HepG2 (cell line): ENCODE results near the gene LIPA. TPM values are rescaled to one million over a fixed set of nuclear protein-coding genes. Genes with fewer than 3 reads are reported as not detected.

Experiments used
- AGO1 ChIP-seq: fragments of 200-400 bp; formaldehyde crosslinking; IDR thresholded peaks from 2 replicates; pipeline ENCODE4 v1.6.1; 2017; ENCODE audit warnings: mild to moderate bottlenecking, low read depth, low read length, moderate library complexity; ENCODE audit not compliant: poor library complexity, severe bottlenecking
- CREB1 ChIP-seq, 2 experiments: fragments of 450-650 bp in 1 of 2; IDR thresholded peaks; 2 replicates each; pipeline ENCODE4 v1.6.1; 2016 to 2017; ENCODE audit warnings: control low read depth in 1 of 2, mild to moderate bottlenecking in 1 of 2, missing compliant biosample characterization in 1 of 2, missing genetic modification characterization in 1 of 2
- GATA4 ChIP-seq: sonication (generic); IDR thresholded peaks from 2 replicates; pipeline ENCODE4 v1.6.1; 2016; ENCODE audit warnings: antibody characterized with exemption, low read depth, borderline replicate concordance
- HES4 ChIP-seq: sonication (generic); formaldehyde crosslinking; IDR thresholded peaks from 2 replicates; pipeline ENCODE4 v1.9.0; 2021; ENCODE audit warnings: mild to moderate bottlenecking, missing genetic modification reagents, borderline replicate concordance
- MYC ChIP-seq: sonication (generic); formaldehyde crosslinking; IDR thresholded peaks from 2 replicates; pipeline ENCODE4 v1.9.0; 2021; ENCODE audit warnings: missing genetic modification reagents, borderline replicate concordance
- NFAT5 ChIP-seq: sonication (generic); formaldehyde crosslinking; IDR thresholded peaks from 2 replicates; pipeline ENCODE4 v1.4.0; 2020; ENCODE audit warnings: missing genetic modification reagents
- PAF1 ChIP-seq: IDR thresholded peaks from 2 replicates; pipeline ENCODE4 v1.6.1; 2016; ENCODE audit warnings: missing genetic modification reagents, missing compliant biosample characterization
- SIN3A ChIP-seq: IDR thresholded peaks from 2 replicates; pipeline ENCODE4 v1.6.1; 2011; ENCODE audit warnings: low read depth, mild to moderate bottlenecking, control low read depth, low read length, borderline replicate concordance
- TRIM24 ChIP-seq: sonication (generic); formaldehyde crosslinking; IDR thresholded peaks from 2 replicates; pipeline ENCODE4 v1.8.0; 2022; ENCODE audit warnings: mild to moderate bottlenecking, missing genetic modification reagents
- YEATS4 ChIP-seq: sonication (generic); formaldehyde crosslinking; IDR thresholded peaks from 2 replicates; pipeline ENCODE4 v1.4.0; 2020; ENCODE audit warnings: missing genetic modification reagents, borderline replicate concordance
- ZNF563 ChIP-seq: sonication (generic); formaldehyde crosslinking; IDR thresholded peaks from 2 replicates; pipeline ENCODE4 v1.8.0; 2022; ENCODE audit warnings: mild to moderate bottlenecking, moderate library complexity, missing genetic modification reagents
- ZNF841 ChIP-seq: sonication (generic); formaldehyde crosslinking; IDR thresholded peaks from 2 replicates; pipeline ENCODE4 v1.8.1; 2023; ENCODE audit warnings: missing genetic modification reagents, borderline replicate concordance
- polyA plus RNA-seq, 8 experiments: library from polyadenylated mRNA; depleted of rRNA in 3 of 8; stranded (reverse) in 7 of 8; unstranded in 1 of 8; fragments of >200 nt; fragmentation: Illumina TruSeq in 4 of 8; extraction: Trizol in 4 of 8; gene quantifications; 2 replicates each; pipeline versions ENCODE4 v1.2.1 to v1.2.3, GENCODE V29; 2011 to 2016; ENCODE audit warnings: low read depth in 4 of 8, missing spikeins in 1 of 8, mixed read lengths in 1 of 8; ENCODE audit not compliant: insufficient read depth in 1 of 8
- total RNA-seq, 5 experiments: library from RNA; depleted of rRNA; stranded (reverse); fragments of >200 nt; fragmentation: Illumina TruSeq; extraction: Trizol; gene quantifications; 2 replicates each; pipeline ENCODE4 v1.2.3, GENCODE V29; 2016; ENCODE audit warnings: low read depth in 1 of 5
- TF ChIP-seq, protein P1 (sequence below): sonication (generic); formaldehyde crosslinking; IDR thresholded peaks from 2 replicates; pipeline ENCODE4 v1.9.0; 2021; ENCODE audit warnings: missing genetic modification reagents, borderline replicate concordance
- TF ChIP-seq, protein P2 (sequence below): sonication (generic); formaldehyde crosslinking; IDR thresholded peaks from 2 replicates; pipeline ENCODE4 v1.4.0; 2020; ENCODE audit warnings: missing genetic modification reagents
- TF ChIP-seq, protein P3 (sequence below), 2 experiments: sonication (generic) in 1 of 2; formaldehyde crosslinking in 1 of 2; IDR thresholded peaks; 2 replicates each; pipeline versions ENCODE4 v1.5.1 to v1.6.1; 2011 to 2020; ENCODE audit warnings: borderline replicate concordance in 1 of 2, low read depth in 1 of 2, low read length in 1 of 2, mild to moderate bottlenecking in 1 of 2, missing genetic modification reagents in 1 of 2, moderate library complexity in 1 of 2

LIPA gene
- total and polyA plus RNA-seq, 2 of the 13 experiments (the other 11 are each of a cell fraction or from before 2014, with no cell fraction given), result 57.1 to 79.5 TPM

- TF ChIP-seq, protein P1, sequence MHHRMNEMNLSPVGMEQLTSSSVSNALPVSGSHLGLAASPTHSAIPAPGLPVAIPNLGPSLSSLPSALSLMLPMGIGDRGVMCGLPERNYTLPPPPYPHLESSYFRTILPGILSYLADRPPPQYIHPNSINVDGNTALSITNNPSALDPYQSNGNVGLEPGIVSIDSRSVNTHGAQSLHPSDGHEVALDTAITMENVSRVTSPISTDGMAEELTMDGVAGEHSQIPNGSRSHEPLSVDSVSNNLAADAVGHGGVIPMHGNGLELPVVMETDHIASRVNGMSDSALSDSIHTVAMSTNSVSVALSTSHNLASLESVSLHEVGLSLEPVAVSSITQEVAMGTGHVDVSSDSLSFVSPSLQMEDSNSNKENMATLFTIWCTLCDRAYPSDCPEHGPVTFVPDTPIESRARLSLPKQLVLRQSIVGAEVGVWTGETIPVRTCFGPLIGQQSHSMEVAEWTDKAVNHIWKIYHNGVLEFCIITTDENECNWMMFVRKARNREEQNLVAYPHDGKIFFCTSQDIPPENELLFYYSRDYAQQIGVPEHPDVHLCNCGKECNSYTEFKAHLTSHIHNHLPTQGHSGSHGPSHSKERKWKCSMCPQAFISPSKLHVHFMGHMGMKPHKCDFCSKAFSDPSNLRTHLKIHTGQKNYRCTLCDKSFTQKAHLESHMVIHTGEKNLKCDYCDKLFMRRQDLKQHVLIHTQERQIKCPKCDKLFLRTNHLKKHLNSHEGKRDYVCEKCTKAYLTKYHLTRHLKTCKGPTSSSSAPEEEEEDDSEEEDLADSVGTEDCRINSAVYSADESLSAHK, result no peak
- TF ChIP-seq AGO1, result peak; percentile 72
- TF ChIP-seq SIN3A, result no peak; the same call in 1 of the 2 replicates
- no peak for TF ChIP-seq CREB1 (IDR thresholded peaks at IDR 0.05)
- no peak for TF ChIP-seq CREB1 (CRISPR knock-in tag; IDR thresholded peaks at IDR 0.05)
- no peak for TF ChIP-seq ZNF841 (CRISPR knock-in tag)
- TF ChIP-seq, protein P2, sequence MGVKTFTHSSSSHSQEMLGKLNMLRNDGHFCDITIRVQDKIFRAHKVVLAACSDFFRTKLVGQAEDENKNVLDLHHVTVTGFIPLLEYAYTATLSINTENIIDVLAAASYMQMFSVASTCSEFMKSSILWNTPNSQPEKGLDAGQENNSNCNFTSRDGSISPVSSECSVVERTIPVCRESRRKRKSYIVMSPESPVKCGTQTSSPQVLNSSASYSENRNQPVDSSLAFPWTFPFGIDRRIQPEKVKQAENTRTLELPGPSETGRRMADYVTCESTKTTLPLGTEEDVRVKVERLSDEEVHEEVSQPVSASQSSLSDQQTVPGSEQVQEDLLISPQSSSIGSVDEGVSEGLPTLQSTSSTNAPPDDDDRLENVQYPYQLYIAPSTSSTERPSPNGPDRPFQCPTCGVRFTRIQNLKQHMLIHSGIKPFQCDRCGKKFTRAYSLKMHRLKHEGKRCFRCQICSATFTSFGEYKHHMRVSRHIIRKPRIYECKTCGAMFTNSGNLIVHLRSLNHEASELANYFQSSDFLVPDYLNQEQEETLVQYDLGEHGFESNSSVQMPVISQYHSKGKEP (CRISPR knock-in tag), result 0 out of 2 replicates have a peak, but pooled peaks have one; percentile 21
- TF ChIP-seq GATA4, result no peak
- TF ChIP-seq TRIM24 (CRISPR knock-in tag), result no peak
- TF ChIP-seq, protein P3, sequence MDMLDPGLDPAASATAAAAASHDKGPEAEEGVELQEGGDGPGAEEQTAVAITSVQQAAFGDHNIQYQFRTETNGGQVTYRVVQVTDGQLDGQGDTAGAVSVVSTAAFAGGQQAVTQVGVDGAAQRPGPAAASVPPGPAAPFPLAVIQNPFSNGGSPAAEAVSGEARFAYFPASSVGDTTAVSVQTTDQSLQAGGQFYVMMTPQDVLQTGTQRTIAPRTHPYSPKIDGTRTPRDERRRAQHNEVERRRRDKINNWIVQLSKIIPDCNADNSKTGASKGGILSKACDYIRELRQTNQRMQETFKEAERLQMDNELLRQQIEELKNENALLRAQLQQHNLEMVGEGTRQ (IDR thresholded peaks at IDR 0.05; ENCODE audit: low read depth, low read length), result no peak
- TF ChIP-seq, protein P3 (CRISPR knock-in tag; IDR thresholded peaks at IDR 0.05; ENCODE audit: borderline replicate concordance), result no peak
- TF ChIP-seq YEATS4 (CRISPR knock-in tag), result 0 out of 2 replicates have a peak, but pooled peaks have one; percentile 36
- TF ChIP-seq ZNF563, result peak; percentile 62; the same call in 1 of the 2 replicates
- TF ChIP-seq PAF1 (CRISPR knock-in tag), result no peak
- TF ChIP-seq HES4 (CRISPR knock-in tag), result no peak
- TF ChIP-seq MYC (CRISPR knock-in tag), result peak; percentile 10; the same call in 1 of the 2 replicates
- no peak for TF ChIP-seq NFAT5 (CRISPR knock-in tag)
Observed at GRCh38 chr10:89251409-89252224, at the start of gene LIPA (continued).
